NCI-H526 treated with DMSO at 0.1 percent for 48 hours (cell line): Measurements from ENCODE around the gene ABHD13.
"Not testable (repeated sequence)": the region's sequence is repeated elsewhere in the genome, so short reads cannot be mapped to it uniquely, and the experiment has no call there.

Experiments
- DNase-seq: peaks from one replicate; lab custom pipeline; 2025; lab: John Stamatoyannopoulos, UW

ABHD13 gene

DNA sequence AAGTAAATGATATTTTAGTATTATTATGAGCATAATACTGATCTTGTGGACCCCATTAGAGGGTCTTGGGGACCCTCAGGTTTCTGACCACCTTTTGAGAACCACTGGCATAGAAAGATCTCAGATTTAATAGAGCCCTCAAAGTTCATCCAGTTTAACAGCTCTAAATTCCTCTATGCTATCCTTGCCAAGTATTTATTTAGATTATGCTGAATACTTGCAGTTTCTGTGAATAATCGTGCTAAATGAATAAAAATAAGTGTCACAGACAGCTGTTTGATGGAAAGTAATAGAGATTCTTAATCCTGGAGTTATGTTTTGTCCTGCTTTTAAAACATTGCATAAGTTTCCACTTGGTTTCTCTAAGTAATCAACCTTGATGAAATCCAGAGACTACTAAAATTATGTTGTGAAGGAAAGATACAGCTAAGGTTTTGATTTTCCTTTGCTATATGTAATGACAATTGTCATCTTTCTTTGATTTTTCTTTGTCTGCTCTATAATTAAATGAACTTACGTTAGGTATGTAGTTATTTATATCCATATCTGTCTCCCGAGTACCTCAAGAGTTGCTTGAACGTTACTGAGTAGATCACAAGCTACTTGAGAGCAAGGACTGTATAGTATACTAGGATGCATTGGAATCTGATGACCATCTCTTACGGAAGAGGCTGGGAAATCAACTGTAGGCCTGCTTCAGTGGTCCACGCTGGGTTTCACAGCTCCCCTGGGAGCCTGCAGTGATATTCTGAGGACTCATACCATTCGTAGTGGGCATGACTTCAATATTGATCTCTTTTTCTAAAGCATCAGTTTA is 5.7 kb downstream of the ABHD13 start:
- DNase-seq, result no peak

DNA sequence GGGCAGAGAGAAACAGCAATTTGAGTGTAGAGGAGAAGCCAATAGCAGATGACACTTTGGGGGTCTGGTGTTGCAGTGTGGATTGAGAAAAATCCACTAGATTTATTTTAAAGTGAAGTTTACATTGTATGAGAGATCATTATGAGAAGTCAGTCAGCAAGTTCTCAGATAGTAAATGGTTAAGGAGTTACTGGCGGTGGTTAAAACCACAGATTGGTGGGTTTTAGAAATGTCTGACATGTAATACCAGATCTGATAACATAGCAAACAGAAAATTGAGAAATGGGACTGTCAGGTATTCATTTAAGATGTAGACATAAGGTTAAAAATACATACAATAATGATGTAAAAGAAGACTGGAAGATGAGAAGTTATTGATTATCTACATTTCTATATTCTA is 7.2 kb downstream of the ABHD13 start:
- no peak for DNase-seq

- DNase-seq, result no peak
Measured at GRCh38 chr13:108226184-108226583, 8.0 kb downstream of the ABHD13 start.

- peak; percentile 10 for DNase-seq
Measured at GRCh38 chr13:108227651-108228272, 9.6 kb downstream of the ABHD13 start.

DNA sequence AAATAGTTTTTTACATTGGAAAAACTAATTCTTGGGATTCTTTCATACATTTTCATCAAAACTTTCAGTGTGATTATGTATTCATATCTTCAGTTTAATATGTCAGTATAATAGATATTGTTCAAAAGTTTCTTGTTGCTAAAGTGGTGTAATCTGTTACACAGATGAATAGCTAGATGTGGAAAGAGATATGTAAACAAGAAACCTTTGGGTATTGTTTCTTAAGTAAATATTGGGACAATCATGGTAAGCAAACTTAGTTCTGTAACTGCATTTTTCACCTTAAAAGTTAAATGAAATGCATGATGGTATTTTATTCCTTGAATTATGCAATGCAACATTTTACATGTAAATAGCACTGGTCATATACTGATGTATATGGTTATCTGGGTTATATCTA is 12.2 kb downstream of the ABHD13 start:
- DNase-seq, result no peak

- no peak for DNase-seq
Measured at GRCh38 chr13:108249150-108249549, 31.0 kb downstream of the ABHD13 start.

DNA sequence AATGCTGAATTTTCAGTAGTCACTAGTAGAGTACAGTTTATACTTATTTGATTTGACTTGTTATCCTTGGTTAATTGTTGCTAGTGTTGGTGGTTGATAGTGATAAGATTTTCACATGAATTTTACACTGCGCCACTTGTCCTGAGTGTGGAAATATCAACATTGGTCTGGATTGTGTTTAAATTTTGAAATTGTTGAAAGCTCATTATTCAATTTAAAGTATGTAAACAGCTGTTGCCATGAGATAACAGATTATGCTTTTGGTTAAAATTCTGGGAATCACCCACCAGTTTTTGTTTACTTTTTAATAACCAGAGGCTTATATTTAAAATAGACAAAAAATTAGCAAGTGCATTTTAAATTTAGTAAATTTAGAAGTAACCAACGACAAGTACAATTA is 39.1 kb downstream of the ABHD13 start:
- DNase-seq, result no peak

DNA sequence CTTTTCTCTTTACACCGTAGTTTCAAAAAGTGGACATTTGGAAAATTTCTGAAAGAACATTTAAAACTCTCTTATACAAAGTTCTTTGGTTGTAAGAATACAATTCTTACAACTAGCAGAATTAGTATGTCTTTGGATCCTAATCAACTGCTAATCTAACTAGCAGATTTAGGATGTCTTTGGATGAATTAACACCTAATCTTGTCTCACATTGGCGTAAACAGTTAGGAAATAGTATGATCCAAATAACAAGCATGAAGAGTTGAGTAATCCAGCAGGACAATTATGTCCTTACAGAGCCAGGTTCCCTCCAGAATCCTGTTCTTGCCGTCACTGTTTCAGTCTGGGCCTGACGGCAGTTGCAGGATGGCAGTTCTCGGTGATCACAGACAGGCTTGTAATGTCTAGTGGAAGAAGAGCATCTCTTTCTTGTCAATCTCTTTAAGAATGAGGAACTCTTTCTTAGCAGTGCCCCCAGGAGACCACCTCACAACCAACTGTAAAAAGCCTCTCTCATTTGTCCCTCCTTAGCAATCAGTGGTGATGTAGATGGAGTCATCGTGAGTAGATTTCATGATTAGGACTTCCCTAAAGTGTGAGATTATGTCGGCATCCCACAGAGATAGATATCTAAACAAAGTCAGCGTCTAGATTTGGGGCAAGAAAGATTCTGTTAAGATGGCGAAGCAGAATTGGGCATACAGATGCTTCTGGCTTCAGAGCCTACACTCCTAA is 45.6 kb downstream of the ABHD13 start:
- no peak for DNase-seq

DNA sequence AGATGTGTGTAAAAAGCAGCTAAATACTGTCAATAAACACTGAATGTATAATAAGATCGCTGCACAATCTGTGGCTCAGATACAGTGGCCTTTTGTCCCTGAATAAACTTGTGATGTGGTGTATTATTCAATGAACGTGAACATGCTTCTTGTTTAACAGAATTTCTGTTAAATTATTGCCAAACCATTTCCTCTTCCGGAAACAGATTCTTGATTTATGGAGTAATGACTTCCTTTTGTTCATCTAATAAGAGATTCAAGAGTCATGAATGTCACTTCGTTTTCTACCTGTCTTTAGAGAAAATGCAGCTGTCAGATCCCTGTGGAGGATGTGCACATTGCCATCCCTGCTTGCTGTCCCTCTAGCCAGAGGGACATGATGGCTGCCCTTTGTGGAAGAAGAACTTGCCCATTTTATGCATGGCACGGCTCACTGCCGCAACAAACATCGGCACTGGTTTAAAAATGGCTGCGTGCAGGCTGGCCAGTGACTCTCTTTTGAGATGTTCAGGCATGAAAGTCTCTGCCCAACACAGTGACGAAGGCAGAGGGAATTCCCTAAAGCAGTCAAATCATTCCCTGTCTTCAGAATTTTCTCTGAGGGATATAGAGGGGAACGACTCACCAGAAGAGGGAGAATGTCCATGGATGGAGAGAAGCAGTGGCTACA is 48.3 kb downstream of the ABHD13 start:
- DNase-seq, result no peak

GRCh38 chr13:108267347-108267746 is 49.2 kb downstream of the ABHD13 start:
- no peak for DNase-seq

GRCh38 chr13:108267855-108268254 is 49.7 kb downstream of the ABHD13 start:
- DNase-seq, result not testable (repeated sequence)

GRCh38 chr13:108268466-108269112 is 50.4 kb downstream of the ABHD13 start:
- no peak for DNase-seq

DNA sequence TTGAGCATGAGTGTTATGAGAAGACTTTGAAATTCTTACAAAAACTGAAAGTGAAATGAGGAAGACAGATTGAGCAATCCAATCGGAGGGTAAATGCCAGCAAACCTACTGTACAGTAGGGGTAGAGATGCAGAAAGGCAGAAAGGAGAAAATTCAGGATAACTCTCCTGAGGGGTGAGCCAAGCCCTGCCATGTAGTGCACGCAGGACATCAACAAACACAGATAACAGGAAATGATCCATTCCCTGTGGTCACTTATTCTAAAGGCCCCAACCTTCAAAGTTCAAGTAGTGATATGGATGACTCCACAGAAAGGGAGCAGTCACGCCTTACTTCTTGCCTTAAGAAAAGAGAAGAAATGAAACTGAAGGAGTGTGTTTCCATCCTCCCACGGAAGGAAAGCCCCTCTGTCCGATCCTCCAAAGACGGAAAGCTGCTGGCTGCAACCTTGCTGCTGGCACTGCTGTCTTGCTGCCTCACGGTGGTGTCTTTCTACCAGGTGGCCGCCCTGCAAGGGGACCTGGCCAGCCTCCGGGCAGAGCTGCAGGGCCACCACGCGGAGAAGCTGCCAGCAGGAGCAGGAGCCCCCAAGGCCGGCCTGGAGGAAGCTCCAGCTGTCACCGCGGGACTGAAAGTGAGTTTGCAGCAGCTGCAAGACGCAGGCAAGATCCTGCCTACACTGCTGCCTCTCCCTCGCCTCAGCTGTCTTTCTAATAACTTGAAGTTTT is 51.6 kb downstream of the ABHD13 start, which contains the start of gene TNFSF13B:
TSS of gene TNFSF13B (plus strand) at position 118 of the 728 bp plus-strand sequence. CDS start at position 296, 178 bp downstream.
- no peak for DNase-seq

- DNase-seq, result no peak
Measured at GRCh38 chr13:108270442-108270841, 52.2 kb downstream of the ABHD13 start.

- no peak for DNase-seq
Measured at GRCh38 chr13:108272333-108272732, 54.1 kb downstream of the ABHD13 start.

DNA sequence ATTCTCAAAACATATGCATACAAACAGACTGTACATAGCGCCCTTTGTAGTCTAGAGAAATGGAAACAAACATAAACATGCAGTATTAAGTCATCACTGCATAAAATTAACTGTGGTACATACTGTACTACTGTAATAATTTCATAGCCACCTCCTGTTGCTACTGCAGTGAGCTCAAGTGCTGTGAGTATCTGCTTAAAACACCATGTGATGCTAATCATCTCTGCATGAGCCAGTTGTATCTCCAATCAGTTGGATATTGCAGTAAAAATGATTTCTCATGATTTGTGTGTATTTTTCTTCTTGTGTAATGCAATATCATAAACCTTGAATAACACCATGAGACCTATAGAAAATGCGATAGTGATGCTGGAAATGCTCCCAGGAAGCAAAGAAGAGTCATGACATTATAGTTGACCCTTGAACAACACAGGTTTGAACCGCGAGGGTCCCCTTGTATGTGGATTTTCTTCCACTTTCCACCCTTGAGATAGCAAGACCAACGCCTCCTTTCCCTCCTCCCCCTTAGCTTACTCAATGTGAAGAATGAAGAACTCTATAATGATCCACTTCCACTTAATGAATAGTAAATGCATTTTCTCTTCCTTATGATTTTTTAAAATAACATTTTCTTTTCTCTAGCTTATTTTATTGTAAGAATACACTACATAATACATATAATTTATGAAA is 55.4 kb downstream of the ABHD13 start:
- no peak for DNase-seq

DNA sequence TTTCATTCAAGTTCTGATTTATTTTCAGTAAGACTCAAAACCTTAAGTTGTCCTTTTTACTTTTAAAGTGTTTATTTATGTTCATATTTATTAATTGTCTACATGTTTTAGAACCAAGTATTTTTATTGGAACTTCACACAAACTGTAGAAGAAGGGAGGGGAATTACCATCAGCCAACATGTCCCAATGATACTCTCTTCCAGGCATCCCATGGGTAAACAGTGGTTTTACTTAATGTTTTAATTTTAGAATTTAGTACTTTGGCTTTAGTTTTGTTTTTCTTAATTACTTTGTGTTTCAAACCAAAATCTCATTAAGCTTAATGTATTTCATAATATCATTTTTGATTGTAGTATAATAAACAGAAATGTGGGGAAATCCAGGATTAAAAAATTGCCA is 56.5 kb downstream of the ABHD13 start:
- no peak for DNase-seq

DNA sequence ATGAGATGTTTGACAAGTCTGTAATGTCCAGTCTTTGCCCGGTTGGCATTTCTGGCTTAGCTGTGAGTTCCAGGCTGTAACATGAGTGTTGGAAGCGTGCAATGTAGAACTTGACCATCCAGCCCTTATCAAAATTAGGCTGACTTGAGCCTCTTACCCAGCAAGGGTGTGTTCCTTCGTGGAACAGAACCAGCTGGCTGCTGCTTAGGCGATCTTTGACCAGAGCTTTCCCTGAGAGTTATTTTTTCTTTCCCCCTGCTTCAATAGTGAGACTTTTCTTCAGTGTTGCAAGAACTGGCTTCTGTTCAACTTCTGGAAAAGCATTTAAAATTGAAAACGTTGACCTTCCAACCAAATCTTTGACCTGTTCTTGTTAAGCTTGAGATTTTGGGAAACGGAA is 57.9 kb downstream of the ABHD13 start:
- no peak for DNase-seq

- no peak for DNase-seq
Measured at GRCh38 chr13:108278466-108278865, 60.3 kb downstream of the ABHD13 start.

DNA sequence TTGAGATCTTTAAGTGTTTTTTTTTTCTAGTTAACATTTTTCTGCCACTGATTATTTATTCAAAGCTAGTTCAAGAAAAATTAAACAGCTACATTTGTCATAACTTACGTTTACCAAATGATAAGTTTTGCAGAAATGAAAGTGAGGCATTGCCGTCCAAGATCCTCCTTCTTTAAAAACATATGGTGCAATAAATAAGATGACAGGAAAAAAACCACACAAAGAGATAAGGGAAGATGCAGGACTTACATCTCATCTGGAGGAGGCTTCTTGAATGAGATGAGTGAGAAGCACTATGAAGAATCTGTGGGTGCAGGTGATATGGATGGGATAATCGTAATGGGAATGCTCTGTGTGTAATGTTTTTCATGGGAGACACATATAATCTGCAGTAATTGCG is 63.7 kb downstream of the ABHD13 start:
- no peak for DNase-seq
